ENCODE results near the gene RABGAP1L. TPM values are rescaled to one million over a fixed set of nuclear protein-coding genes. Genes with fewer than 3 reads are reported as not detected.

RABGAP1L gene
- total and polyA plus RNA-seq, 2 experiments from 2014 or later = 9.2 to 21.4 TPM

DNA sequence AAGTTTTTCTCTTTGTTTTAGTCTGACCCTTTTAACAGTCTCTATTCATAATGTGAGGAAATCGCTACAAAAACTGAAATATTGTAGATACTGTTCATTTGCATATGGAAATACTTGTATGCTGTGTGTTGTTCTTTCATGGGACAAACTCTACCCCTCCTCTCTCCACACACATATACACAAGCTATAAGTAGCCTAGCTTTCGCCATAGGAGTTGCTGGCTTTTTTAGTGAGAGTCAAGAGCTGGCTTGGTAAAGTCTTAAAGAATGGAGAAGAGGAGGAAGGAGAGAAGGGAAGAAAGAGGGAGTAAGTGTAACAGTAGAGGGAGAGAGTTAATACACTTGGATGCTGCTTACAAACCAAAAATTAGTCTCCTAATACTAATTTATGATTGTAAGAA lies 115.6 kb downstream of the RABGAP1L start:
- H3K4me1 ChIP-seq (ENCODE audit: low read depth) = no peaks in the 10 kb centered on the region
- no peaks in the 10 kb centered on the region for H3K36me3 ChIP-seq
- H3K4me3 ChIP-seq = no peak overlapping the region
- no peaks in the 10 kb centered on the region for H3K9me3 ChIP-seq (ENCODE audit: low read depth)
- H3K27ac ChIP-seq = no peak overlapping the region
- TF ChIP-seq, protein P1, sequence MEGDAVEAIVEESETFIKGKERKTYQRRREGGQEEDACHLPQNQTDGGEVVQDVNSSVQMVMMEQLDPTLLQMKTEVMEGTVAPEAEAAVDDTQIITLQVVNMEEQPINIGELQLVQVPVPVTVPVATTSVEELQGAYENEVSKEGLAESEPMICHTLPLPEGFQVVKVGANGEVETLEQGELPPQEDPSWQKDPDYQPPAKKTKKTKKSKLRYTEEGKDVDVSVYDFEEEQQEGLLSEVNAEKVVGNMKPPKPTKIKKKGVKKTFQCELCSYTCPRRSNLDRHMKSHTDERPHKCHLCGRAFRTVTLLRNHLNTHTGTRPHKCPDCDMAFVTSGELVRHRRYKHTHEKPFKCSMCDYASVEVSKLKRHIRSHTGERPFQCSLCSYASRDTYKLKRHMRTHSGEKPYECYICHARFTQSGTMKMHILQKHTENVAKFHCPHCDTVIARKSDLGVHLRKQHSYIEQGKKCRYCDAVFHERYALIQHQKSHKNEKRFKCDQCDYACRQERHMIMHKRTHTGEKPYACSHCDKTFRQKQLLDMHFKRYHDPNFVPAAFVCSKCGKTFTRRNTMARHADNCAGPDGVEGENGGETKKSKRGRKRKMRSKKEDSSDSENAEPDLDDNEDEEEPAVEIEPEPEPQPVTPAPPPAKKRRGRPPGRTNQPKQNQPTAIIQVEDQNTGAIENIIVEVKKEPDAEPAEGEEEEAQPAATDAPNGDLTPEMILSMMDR (IDR thresholded peaks at IDR 0.05; ENCODE audit: low read depth, low read length) = no peak
- no peaks in the 10 kb centered on the region for H3K27me3 ChIP-seq
- DNase-seq (ENCODE audit: low read depth in 1 of 2, low spot score in 1 of 2) = no peak

DNA sequence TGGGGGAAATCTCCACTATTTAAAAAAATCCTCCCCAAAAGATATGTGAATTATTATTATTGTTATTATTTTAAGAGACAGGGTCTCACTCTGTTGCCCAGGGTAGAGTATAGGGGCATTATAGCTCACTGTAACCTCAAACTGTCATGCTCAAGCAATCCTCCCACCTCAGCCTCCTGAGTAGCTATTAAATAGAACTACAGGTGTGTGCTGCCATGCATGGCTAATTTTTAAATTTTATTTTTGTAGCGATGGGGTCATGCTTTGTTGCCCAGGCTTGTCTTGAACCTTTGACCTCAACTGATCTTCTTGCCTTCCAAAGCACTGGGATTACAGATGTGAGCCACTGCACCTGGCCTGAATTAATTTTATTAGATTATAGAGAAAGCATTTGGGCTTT lies 116.8 kb downstream of the RABGAP1L start:
- Histone ChIP-seq H3K4me1 (ENCODE audit: low read depth) (no peaks in the 10 kb centered on the region), H3K36me3 (no peaks in the 10 kb centered on the region), H3K27ac (no peak overlapping the region), H3K4me3 (no peak overlapping the region), H3K27me3 (no peaks in the 10 kb centered on the region), H3K9me3 (ENCODE audit: low read depth) (no peaks in the 10 kb centered on the region)
- no peak for DNase-seq (ENCODE audit: low read depth in 1 of 2, low spot score in 1 of 2)
- TF ChIP-seq, protein P1 (IDR thresholded peaks at IDR 0.05; ENCODE audit: low read depth, low read length) = no peak

DNA sequence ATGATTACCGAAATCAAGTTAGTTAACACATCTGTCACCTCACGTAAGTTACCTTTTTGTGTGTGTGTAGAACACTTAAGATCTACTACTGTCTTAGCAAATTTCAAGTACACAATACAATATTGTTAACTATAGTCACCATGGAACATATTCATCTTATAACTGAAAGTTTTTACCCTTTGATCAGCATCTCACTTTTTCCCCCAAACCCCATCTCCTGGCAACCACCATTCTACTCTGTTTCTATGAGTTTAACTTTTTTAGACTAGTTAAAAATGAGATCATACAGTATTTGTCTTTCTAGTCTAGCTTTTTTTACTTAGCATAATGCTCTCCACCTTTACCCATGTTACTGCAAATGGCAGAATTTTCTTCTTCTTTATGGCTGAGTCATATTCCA lies 124.7 kb downstream of the RABGAP1L start:
- no peaks in the 10 kb centered on the region for H3K27me3 ChIP-seq
- H3K9me3 ChIP-seq (ENCODE audit: low read depth) = no peaks in the 10 kb centered on the region
- no peaks in the 10 kb centered on the region for H3K4me1 ChIP-seq (ENCODE audit: low read depth)
- no peak for DNase-seq (ENCODE audit: low read depth in 1 of 2, low spot score in 1 of 2)
- H3K4me3 ChIP-seq = no peak overlapping the region
- no peak overlapping the region for H3K27ac ChIP-seq
- no peaks in the 10 kb centered on the region for H3K36me3 ChIP-seq
- TF ChIP-seq, protein P1 (IDR thresholded peaks at IDR 0.05; ENCODE audit: low read depth, low read length) = no peak

GRCh38 chr1:174286042-174286441 lies 126.7 kb downstream of the RABGAP1L start:
- no peaks in the 10 kb centered on the region for H3K4me1 ChIP-seq (ENCODE audit: low read depth)
- H3K4me3 ChIP-seq = no peak overlapping the region
- H3K36me3 ChIP-seq = no peaks in the 10 kb centered on the region
- DNase-seq (ENCODE audit: low read depth in 1 of 2, low spot score in 1 of 2) = no peak
- no peak overlapping the region for H3K27ac ChIP-seq
- no peaks in the 10 kb centered on the region for H3K9me3 ChIP-seq (ENCODE audit: low read depth)
- no peaks in the 10 kb centered on the region for H3K27me3 ChIP-seq
- TF ChIP-seq, protein P1 (IDR thresholded peaks at IDR 0.05; ENCODE audit: low read depth, low read length) = no peak

DNA sequence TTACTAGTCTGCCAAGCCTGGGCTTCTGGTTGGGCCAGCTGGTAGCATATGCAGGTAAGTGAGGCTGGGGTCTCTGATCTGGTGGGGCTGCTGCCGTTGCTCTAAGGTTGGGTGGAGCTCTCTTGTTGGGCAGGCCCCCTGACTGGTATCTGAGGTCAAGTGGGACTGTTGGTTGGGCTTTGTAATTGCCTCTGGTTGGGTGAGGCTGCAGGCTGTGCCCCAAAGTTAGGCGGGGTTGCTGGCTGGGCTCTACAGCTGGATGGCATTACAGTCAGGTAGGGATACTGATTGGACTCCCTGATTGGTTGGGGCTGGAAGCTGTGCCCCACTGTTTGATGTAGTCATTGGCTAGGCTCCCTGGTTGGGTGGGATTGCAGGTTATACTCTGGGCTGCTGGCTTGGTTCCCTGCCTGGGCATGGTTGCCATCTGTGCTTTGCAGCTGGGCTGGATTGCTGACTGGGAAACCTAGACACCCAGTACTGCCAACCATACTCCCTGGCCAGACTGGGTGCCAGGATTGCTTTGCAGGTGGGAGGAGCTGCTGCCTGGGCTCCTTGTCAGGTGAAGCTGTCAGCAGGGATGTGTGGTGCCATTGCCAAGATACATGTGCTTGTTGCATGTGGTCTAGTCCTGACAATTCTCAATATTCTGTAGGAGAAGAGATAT lies 130.5 kb downstream of the RABGAP1L start:
- Histone ChIP-seq H3K36me3 (no peaks in the 10 kb centered on the region), H3K27ac (no peak overlapping the region), H3K27me3 (no peaks in the 10 kb centered on the region), H3K9me3 (ENCODE audit: low read depth) (no peaks in the 10 kb centered on the region), H3K4me1 (ENCODE audit: low read depth) (no peaks in the 10 kb centered on the region), H3K4me3 (no peak overlapping the region)
- DNase-seq (ENCODE audit: low read depth in 1 of 2, low spot score in 1 of 2) = no peak
- TF ChIP-seq, protein P1 (IDR thresholded peaks at IDR 0.05; ENCODE audit: low read depth, low read length) = no peak

Data from cardiac muscle cell (in vitro differentiated cells and primary cell).